Non-pigmented ciliary epithelial cell (primary cell): ENCODE measurements around the gene NPAS3.
A peak's percentile ranks its signal among the peaks of the same experiment; 100 is the strongest.

Experiments used
- DNase-seq: peaks from one replicate; pipeline ENCODE4 v3.0.0-alpha.2; 2010; ENCODE audit warnings: low read depth

The NPAS3 gene

DNA sequence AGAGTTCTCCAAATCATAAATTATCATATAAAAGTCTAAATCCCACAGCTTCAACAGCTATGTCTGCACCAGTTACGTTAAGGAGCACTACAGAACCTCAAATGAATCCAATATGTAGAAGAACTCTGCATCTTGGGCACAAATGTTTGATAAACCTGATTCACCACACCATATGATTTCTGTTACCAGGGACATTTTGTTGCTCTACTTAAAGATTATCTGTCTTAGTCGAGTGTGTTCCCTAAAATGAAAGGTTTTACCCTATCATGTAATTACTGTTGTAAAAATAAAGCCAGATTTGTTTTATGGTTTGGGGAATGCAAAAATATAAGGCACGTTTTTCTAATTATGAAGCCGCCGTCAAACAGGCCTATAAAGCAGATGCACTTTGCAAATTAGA is 649.1 kb downstream of the NPAS3 start:
- DNase-seq = no peak

DNA sequence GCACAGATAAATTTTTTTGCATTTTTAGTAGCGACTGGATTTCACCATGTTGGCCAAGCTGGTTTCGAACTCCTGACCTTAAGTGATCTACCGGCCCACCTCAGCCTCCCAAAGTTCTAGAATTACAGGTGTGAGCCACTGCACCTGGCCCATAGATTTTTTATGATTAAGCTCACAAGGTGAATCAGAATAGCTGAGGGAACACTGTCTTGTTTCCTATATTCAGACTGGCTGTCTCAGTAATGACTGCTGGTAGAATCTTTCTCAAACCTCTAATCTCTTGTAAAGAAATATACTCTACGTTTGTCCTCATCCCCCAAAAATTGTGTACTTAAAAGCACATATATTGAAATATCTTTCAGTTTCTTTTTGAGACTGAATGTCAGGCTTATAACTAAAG is 650.1 kb downstream of the NPAS3 start:
- no peak for DNase-seq

GRCh38 chr14:33589334-33589733 is 650.7 kb downstream of the NPAS3 start:
- peak; percentile 85 for DNase-seq

DNA sequence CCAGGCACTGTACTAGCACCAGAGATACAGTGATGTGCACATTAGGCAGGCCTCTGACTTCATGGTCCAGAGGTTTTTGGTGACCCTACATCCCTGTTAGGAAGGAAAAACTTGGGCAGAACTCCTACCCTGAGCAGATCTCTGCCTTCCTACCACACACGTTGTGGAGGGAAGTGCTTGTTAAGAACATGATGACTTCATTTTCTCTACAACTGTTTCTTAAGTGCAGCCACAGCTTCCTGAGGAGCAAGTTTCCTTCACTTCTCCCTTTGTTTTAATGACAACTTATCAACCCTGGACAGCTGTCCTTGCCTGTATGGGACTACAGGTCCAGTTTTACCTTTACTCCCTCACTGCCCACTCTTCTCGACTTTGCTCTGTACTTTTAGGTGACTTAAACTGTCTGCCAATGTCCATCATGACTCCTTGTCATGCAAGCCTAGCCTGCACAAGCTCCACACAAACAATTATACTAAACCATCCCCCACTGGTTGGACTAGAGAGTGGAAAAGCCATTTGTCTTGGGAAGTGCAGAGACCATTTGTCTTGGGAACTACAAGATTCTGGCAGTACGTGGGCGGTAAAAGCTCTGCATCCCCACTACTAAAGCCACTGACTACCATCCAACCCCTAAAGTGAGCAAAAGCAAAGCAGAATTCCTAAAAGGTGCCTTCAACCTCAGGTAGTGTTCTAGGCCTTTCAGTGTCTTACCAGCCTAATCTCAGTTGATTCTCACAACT is 652.4 kb downstream of the NPAS3 start:
- no peak for DNase-seq

DNA sequence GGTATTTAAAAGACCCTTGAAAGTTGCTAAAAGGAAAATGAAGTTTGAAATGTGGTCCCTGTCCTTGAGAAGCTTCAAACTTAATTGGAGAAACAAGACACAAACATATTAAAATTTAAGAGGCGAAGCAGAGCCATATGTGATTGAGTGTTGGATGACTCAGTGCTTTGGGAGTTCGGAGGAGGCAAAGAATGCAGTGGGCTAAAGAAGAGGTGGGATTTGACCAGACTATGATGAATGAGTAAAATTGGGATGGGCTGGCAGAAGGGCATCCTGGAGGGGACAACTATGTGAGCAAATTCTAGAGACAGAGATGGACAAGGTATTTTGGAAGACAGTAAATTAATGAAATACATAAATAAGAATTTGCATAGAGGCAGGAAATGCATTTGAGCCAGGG is 653.6 kb downstream of the NPAS3 start:
- no peak for DNase-seq

DNA sequence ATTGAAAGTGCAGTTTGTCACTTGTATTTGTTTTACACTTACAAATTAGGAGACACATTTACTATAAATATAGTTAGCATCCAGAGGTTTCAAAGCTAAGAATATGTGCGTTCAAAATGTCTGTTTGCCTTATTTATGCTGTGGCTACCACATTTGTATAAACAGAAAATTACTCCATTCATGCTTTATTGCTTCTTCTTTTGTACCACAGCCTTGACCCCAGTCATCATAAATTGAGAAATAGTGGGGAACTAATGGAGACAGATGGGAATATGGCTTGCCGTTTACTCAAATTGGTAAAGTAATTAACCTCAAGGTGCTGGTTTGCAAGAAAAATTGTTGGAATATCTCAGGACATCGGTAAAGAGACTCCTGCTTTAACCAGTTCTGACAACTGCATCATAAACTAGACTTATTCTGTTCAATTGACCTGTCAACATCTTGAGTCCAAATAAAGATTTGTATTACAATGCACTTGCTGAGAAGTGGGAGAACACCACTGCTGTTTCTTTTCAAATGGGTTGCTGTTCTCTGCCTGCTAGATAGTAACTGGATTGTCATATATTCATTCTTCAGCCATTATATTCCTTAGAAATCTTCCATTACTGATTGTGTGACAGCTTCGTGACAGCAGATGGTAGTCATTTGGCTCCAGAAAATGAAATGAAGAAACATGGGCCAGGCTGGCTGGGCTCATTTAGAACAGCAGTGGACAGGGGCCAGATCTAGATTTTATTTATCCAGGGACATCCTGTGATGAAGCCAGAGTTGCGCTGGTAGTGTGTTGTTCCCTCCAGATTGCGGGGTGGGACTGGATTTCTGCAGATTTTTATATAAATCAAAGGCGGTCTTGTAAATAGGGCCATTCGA is 657.8 kb downstream of the NPAS3 start:
- no peak for DNase-seq

DNA sequence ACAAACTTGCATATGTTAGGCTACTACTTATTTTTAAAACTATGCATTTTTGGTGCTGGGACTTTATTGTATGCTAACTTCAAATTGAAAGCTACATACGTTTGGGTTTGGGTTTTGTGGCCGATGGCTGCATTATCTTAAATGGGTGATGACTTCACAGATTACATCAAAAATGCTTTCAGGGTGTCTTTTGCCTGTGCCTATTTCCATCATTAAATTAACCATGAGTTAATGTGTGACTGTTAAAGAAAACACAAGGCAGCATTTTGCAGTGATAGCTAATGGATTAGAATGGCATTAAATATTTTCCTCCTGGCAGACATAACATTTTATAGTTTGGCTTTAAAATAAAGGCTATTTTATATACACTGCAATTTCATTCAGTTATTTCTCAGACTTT is 659.9 kb downstream of the NPAS3 start:
- no peak for DNase-seq

DNA sequence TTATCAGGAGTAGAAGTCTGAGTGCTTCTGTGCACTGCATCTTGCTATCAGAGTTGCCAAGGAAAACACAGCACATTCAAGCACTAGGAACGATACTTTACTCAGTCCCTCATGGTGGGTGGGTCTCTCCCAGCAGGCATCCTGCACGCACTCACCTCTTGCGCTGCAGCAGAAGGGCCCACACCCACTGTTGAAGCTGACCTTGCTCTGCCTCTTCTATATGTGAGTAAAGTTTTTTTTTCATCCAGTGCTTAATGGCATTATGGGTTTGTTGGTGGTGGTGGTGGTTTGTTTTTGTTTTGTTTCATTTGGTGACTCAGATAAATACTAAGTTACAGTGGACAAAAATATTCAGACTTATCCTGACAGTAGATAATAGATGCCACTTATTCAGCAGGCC is 663.7 kb downstream of the NPAS3 start:
- no peak for DNase-seq

DNA sequence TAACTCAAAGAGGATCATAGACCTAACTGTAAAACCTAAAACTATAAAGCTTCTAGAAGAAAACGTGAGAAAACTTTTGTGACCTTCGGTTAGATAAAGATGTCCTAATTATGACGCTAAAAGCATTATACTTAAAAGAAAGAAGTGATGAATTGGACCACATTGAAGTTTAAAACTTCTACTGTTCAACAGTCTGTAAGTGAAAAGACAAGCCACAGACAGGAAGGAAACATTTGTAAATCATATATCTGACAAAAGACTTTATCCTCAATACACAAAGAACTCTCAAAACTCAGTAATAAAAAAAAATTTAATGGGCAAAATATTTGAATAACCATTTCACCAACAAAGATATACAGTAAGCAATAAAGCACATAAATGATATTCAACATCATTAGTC is 667.9 kb downstream of the NPAS3 start:
- no peak for DNase-seq

DNA sequence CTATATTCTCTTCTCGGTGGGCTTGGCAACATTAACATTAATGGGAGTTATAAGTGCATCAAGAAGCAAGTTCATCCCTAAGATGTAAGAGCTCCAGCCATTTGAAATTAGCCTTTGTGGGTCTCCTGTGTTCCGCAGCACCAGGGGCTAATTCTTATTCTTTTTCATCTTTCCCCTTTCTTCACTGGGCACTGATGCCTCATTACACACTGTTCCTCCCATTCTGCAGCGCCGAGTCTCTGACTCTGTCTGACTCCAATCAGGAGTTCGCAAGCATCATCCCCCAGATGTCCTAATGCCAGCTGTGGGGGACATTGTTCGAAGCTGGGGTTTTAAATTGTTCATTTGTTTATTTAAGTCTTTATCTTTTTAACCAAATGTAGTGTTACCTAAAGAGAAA is 670.9 kb downstream of the NPAS3 start:
- no peak for DNase-seq

DNA sequence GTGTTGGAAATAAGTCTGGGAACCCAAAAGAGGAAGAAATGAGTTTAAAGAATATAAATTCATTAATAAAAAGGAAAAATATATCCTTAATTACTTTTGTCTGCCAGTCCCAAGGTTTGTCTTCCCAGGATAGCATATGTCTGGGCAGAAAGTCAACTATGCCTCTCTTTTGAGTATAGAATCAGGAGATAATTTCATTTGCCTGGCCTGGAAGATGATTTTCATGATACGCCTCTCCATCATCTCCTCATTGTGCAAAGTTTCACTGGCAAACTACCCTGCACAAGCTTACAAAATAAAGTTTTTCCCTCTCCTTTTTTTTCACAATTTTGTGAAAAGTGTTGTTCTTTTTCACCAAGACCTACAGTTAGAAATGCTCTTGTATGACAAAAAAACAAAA is 671.4 kb downstream of the NPAS3 start:
- DNase-seq = no peak

- DNase-seq = no peak
Observed at GRCh38 chr14:33611405-33612196, 672.9 kb downstream of the NPAS3 start.

- DNase-seq = no peak
Observed at GRCh38 chr14:33612197-33612505, 673.5 kb downstream of the NPAS3 start.

- peak; percentile 62 for DNase-seq
Observed at GRCh38 chr14:33617154-33617553, 678.5 kb downstream of the NPAS3 start.

GRCh38 chr14:33618361-33619105 is 679.9 kb downstream of the NPAS3 start:
- no peak for DNase-seq

DNA sequence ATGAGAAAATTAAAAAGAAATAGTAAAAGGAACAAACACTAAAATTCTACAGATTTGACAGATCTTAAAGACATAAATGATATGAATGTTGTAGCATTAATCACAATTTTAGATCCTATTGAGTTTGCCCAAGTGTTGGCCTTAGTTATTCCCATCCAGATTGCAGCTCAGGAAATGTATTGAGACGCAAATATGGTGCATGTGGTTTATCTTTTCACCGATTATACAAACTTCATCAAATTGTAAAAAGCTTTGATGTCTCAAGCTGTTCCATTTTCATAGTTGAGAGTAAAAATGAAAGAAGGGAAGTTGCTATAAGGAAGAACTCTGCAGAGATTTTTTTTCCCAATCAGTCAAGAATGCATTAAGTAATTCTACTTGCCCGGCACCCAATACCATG is 683.8 kb downstream of the NPAS3 start:
- no peak for DNase-seq

DNA sequence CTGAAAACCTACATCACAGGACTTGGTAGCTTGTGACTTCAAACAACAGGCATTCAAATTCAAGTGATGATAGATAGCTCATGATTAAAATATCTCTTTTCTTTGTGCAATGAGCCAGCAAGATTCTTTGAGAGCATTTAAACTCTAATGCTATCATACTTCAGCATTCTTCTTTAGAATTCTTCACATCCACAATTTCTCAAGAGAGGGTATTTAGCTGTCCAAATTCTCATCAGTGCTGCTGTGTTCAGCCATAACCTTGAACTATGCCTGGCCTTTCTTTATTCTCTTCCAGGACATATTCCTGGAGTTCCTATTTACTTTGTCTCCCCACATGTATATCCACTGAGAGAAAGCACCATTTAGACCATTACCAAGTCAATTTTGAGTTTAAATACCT is 691.1 kb downstream of the NPAS3 start:
- DNase-seq = no peak

DNA sequence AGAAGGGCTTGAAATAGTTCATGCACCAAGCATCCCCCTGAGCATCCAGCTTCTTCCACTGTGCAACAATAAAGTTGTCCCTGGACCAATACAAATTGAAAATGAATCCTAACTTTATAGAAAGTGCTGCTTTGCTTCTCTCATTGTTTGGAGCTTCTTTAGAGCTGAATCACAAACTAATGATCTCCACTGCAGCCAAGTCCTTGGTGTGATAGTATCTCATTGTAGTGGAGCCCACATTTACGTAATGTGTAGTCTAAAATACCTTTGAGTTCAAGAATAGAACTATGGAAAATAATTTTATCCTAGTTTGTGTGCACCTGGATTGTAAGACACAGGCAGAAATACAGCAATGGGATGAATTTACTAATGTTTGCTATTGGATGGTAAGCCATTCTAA is 692.3 kb downstream of the NPAS3 start:
- no peak for DNase-seq

DNA sequence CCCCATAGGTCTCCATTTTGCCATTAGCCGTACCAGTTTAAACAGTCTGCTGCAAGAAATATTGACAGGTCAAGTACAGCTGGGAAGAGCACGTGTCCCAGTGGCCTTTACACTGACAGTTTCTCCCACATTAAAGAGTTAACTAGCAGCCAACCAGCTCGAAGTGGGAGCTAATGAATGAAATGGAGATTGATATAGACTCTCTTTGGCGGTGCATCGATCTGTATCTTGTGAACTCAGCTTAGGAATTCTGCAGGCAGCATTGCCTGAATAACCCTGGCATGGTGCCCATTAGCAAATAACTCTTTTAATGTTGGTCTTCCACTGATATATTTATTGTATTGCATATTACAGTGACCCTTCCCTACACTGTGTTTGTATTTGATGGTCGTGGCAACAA is 692.8 kb downstream of the NPAS3 start:
- no peak for DNase-seq

GRCh38 chr14:33634631-33635030 is 696.0 kb downstream of the NPAS3 start:
- no peak for DNase-seq

- no peak for DNase-seq
Observed at GRCh38 chr14:33636716-33637115, 698.0 kb downstream of the NPAS3 start.

DNA sequence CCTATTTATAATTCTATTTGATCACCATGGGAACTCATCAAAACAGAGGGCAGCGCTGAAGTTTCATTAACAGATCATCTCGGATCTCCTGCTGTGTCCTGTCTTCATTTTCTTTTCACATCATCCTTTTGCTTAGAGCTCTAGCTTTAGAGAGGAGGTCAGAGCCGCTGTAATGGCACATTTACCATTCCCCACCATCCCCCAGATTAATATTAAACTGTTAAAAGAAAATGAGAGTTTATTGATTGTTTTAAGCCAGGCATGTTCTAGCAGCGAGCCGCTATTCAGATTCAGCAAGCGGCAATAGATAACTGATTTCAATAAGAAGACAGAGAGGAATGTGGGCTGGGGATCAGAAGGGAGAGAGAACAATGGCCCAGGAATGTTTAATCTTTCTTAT is 703.4 kb downstream of the NPAS3 start:
- no peak for DNase-seq
